EH (cell line): ENCODE data around the gene GSE1.

ENCODE experiments used
- DNase-seq: peaks from one replicate; pipeline ENCODE4 v3.0.0-alpha.2; 2015; ENCODE audit warnings: low read depth

The GSE1 gene

GRCh38 chr16:85620374-85620773 lies 7.3 kb downstream of the GSE1 start:
- DNase-seq, result no peak

- DNase-seq, result no peak
Observed at GRCh38 chr16:85621698-85622428, 8.7 kb downstream of the GSE1 start.

GRCh38 chr16:85622683-85623082 lies 9.6 kb downstream of the GSE1 start:
- no peak for DNase-seq

GRCh38 chr16:85623250-85623649 lies 10.1 kb downstream of the GSE1 start:
- DNase-seq, result no peak

GRCh38 chr16:85623997-85624601 lies 11.0 kb downstream of the GSE1 start:
- no peak for DNase-seq

GRCh38 chr16:85624646-85625045 lies 11.5 kb downstream of the GSE1 start:
- no peak for DNase-seq

GRCh38 chr16:85625053-85625452 lies 11.9 kb downstream of the GSE1 start:
- DNase-seq, result no peak

- no peak for DNase-seq
Observed at GRCh38 chr16:85625485-85626117, 12.5 kb downstream of the GSE1 start.

GRCh38 chr16:85626191-85626981 lies 13.3 kb downstream of the GSE1 start:
- DNase-seq, result no peak

GRCh38 chr16:85627089-85627488 lies 14.0 kb downstream of the GSE1 start:
- DNase-seq, result no peak

GRCh38 chr16:85627526-85628264 lies 14.6 kb downstream of the GSE1 start:
- DNase-seq, result no peak

- no peak for DNase-seq
Observed at GRCh38 chr16:85628265-85628556, 15.1 kb downstream of the GSE1 start.

- DNase-seq, result no peak
Observed at GRCh38 chr16:85628645-85629044, 15.5 kb downstream of the GSE1 start.

- no peak for DNase-seq
Observed at GRCh38 chr16:85629326-85629725, 16.2 kb downstream of the GSE1 start.

- no peak for DNase-seq
Observed at GRCh38 chr16:85629853-85630252, 16.7 kb downstream of the GSE1 start.

- no peak for DNase-seq
Observed at GRCh38 chr16:85631230-85631629, 18.1 kb downstream of the GSE1 start.

- DNase-seq, result no peak
Observed at GRCh38 chr16:85631802-85632393, 18.8 kb downstream of the GSE1 start.

- DNase-seq, result no peak
Observed at GRCh38 chr16:85632709-85633437, 19.8 kb downstream of the GSE1 start.

- no peak for DNase-seq
Observed at GRCh38 chr16:85633438-85633743, 20.3 kb downstream of the GSE1 start.

GRCh38 chr16:85633888-85634287 lies 20.8 kb downstream of the GSE1 start:
- DNase-seq, result no peak
